Activated CD4-positive, alpha-beta T cell treated with anti-CD3 and anti-CD28 coated beads, Interleukin-2, amount 50 U/mL, for 48 hours (primary cell): ENCODE results near the gene VNN1.
"Not testable (repeated sequence)": the region's sequence is repeated elsewhere in the genome, so short reads cannot be mapped to it uniquely, and the experiment has no call there.

Experiments
- DNase-seq, 2 experiments: peaks; one replicate each; pipeline ENCODE4 v3.0.0-alpha.2; 2020

Gene VNN1

DNA sequence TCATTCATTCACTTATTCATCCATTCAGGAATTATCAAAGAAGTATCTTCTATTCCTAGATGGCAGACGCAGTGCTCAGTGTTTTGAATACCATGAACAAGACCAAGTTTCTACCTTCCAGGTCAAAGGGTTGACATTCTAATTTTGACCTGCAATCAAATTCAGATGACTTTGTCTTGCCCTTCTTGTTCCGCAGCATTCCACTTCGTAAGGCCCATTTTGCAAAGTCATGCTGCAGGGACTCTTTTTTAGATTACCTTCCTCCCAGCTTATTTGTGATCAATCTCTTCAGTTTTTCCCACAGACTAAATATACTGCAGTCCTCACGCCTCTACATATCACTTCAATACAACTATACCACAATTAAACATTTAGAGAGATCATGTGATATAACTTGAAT lies 47.7 kb downstream of the VNN1 start:
- DNase-seq: no peak

DNA sequence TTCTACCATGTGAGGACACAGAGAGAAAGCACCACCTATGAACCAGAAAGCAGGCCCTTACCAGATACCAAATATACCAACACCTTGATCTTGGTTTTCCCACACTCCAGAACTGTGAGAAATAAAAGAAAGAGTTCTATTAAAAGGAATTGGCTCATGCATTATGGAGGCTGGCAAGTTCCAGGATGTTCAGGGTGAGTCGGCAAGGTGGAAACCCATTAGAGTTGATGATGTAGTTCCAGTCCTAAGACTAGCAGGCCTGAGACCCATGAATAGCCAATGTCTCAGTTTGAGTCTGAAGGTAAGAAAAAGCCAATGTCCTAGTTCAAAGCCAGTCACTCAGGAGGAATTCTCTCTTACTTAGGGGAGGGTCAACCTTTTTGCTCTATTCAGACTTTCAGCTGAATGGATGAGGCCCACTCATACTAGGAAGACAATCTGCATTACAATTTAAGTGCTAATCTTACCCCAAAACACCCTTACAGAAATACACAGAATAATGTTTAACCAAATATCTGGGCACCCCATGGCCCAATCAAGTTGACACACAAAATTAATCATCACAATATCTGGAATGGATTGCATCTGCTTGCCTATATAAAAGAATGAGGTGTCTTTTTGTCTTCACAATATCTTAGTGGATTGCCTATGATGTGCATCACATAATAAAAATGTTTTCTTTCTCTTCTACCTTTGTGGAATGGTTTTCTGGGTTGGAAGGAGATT lies 49.4 kb downstream of the VNN1 start:
- DNase-seq: no peak

DNA sequence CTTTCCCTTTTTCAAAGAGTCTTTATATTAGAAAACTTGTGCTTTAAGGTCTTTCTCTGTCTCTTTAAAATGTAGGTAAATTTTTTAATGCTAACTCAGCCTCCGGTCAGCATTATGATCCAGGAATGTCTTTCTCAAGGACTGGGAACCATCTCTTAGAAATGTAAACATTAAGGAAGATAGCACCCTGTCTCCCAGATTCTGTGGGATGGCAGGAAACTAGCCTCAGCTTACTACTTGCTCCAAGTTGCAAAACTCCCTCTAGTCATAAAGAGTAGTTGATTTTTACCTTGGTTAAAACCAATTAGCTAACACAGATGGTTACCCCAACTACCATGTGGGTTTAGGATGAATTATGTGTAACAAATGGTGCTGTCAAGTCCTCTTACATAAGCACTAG lies 50.2 kb downstream of the VNN1 start:
- no peak for DNase-seq

DNA sequence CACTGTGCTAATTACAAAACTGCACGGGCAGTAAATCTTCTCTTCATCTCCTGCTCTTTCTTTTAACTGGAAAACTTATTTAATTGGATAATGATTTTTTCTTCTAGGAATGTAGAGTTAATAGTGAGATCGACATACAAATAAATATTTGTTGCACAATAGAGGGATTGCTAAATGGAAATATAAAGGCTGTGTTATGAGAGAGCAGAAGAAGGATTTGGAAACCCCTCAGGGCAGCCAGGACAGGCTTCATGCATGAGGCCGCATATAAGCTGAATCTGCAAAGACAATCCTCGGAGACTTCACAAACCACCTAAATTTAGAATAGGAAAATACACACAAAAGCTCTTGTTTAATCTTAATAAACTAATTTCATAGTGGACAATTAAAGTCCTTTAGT lies 51.9 kb downstream of the VNN1 start:
- no peak for DNase-seq

DNA sequence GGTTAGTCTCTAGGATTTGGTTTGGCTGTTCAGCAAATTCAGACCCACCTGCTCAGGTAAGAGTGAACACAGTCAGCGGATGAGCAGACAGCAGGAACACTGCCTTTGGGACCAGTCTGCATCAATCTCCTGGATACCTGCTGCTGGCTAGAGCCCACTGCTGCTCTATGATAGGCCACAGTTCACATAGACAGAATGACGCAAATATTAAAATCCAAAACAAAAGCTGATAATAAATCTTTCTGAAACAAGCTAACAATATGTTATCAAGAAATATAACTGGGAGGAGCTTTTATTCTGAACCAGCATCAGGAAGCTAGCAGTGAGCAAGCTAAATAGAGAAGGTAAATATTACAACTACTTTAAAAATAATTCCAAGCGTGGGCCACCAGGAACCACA lies 54.8 kb downstream of the VNN1 start, which contains the start of gene TAAR1:
Gene TAAR1 (minus strand): TSS at position 101 of the 400 bp plus-strand sequence. CDS start 13,179 bp downstream, outside the sequence.
- no peak for DNase-seq

DNA sequence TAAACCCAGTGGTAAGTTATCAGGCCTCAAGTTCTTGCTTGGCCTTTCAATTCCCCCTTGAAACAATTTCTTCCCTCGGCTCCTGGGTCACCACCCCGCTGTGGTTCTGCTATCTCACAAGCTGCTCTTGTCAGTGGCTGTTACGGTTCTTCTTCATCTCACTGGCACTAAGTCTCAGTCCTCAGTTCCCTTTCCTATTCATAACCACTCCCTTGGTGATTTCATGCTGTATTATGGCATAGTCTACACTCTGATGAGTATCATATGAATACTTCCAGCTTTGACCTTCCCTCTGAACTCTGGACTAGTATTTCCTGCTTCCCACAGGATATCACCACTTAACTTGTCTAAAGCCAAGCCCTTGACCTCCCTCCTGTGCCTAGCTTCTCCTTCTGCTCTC lies 62.8 kb downstream of the VNN1 start:
- no peak for DNase-seq

DNA sequence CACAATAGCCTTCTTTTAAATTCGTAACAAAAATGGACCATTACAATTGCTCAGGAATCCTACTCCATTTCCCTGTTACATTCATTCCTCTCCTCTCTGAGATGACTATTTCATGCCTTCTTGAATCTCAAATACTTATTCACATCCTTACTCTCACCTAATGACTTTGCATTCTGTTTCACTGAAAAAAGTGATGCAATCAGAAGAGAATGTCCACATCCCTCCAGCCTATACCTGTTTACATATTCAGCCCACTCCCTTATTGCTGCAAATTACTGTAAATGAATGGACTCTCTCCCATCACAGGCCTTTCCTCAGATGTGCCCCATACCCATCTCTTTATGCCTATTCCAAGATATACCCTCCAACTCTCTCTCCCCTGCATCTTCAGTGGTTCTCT lies 63.4 kb downstream of the VNN1 start:
- DNase-seq: no peak

DNA sequence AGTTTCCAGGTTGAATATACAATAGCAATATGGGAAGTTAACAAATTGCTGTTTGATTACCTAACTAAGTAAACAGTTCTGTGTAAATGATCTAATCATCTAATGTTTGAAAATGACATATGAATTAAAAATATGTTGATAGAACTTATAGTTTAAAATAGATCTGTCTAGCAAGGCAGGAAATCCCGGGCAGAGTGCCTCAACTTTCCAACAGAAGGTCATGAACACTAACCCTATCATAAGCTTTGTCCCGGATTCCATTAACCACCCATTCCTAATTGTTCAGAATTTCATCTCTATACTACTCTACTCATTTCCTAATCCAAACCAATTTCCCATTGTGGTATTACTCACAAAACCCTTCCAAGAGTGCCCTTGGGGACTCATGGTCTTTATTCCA lies 65.0 kb downstream of the VNN1 start:
- DNase-seq: no peak

DNA sequence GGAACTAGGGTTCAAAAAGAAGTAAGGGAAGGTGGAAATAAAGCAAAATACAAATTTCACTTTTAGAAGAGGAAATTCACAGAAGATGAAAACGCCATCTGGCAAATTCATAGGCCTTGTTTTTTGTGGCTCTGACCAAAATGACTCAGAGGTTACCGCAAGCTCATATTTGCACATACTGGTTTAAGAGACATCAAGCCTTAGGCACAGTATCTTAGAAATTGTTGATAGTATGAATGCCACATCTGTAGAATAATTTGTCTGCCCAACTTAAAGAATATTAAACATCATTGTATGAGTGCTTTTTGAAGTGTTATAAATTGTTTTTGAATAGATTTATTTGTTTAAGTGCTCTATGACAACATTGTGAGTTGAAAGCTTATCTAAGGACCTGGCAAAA lies 65.5 kb downstream of the VNN1 start:
- peak in 1 of 2 experiments; percentile 5 for DNase-seq

DNA sequence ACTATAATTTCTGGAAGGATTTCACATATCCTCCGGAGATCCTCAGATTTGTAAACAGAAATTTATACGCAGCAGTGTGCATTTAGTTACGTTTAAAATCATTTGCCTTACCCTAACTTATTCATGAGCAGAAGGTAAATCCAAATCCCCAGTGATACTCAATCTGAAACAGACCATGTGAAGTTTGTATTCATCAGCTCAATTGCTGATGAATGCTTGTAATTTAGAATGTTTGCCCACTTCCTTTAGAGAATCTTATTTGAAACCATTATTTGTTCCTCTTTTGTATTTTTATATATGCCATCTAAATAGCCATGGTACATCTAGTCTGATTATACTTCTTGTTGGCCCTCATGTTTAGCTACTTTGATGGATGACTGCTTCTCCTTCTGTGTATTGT lies 70.3 kb downstream of the VNN1 start:
- DNase-seq: no peak

DNA sequence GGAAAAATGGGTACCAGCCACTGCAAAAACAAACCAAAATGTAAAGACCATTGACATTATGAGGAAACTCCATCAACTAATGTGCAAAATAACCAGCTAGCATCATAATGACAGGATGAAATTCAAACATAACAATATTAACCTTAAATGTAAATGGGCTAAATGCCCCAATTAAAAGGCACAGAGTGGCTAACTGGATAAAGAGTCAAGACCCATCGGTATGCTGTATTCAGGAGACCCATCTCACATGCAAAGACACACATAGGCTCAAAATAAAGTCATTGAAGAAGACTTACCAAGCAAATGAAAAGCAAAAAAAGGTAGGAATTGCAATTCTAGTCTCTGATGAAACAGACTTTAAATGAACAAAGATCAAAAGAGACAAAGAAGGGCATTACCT lies 76.7 kb downstream of the VNN1 start:
- DNase-seq: not testable (repeated sequence)

DNA sequence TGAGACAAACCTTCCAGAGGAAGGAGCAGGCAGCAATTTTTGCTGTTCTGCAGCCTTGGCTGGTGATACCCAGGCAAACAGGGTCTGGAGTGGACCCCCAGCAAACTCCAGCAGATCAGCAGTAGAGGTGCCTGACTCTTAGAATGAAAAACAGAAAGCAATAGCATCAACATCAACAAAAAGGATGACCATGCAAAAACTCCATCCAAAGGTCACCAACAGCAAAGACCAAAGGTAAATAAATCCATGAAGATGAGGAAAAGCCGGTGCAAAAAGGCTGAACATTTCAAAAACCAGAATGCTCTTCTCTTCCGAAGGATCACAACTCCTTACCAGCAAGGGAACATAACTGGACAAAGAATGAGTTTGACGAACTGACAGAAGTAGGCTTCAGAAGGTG lies 77.9 kb downstream of the VNN1 start:
- not testable (repeated sequence) for DNase-seq

DNA sequence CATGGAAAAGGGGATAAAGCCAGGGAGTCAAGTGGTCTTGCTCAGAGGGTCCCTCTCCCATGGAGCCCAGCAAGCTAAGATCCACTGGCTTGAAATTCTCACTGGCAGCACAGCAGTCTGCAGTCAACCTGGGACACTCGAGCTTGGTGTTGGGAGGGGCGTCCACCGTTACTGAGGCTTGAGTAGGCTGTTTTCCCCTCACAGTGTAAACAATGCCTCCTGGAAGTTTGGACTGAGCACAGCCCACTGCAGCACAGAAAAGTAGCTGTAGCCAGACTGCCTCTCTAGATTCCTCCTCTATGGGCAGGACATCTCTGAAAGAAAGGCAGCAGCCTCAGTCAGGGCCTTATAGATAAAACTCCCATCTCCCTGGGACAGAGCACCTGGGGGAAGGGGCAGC lies 78.6 kb downstream of the VNN1 start:
- DNase-seq: not testable (repeated sequence)

DNA sequence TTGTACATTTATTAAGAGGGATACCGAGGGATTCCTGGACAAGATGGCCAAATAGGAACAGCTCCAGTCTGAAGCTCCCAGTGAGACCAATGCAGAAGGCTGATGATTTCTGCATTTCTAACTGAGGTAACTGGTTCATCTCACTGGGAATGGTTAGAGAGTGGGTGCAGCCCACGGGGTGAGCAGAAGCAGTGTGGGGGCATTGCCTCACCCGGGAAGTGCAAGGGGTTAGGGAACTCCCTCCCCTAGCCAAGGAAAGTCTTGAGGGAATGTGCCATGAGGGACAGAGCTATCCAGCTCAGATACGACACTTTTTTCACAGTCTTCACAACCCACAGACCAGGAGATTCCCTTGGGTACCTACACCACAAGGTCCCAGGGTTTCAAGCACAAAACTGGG lies 79.1 kb downstream of the VNN1 start:
- no peak for DNase-seq

DNA sequence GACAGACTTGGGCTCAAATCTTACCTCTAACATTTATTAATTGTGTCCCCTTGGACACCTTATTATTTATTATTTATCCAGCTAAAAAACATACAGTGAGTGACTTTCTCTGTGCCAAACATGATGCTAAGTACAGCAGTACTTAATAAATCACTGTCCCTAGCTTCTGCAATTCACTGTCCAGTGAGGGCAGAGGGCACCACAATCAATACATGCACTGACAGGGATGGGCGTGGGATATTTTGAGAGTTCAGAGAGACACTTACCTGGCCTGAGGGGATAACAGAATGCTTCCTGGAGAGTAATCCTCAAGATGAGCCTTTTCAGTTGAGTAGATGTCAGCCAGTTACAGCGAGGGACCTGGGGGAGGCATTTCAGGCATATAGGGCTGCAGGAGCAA lies 80.5 kb downstream of the VNN1 start:
- no peak for DNase-seq
